HG03066 (cell line): ENCODE results near the gene GRN.
"Not testable (repeated sequence)": the region's sequence is repeated elsewhere in the genome, so short reads cannot be mapped to it uniquely, and the experiment has no call there.

Experiments
- ATAC-seq: cut with Tn5 transposase; IDR thresholded peaks from one replicate; pipeline ENCODE4 v1.9.1; 2021; ENCODE audit warnings: low read depth; ENCODE audit not compliant: unreplicated experiment

The GRN gene

GRCh38 chr17:44379887-44380286, 34.8 kb downstream of the GRN start:
- ATAC-seq = no peak

GRCh38 chr17:44380767-44381166, 35.7 kb downstream of the GRN start:
- no peak for ATAC-seq

- no peak for ATAC-seq
These were observed 36.8 kb downstream of the GRN start for GRCh38 chr17:44381810-44382305.

GRCh38 chr17:44382917-44383316, 37.8 kb downstream of the GRN start:
- ATAC-seq = no peak

- no peak for ATAC-seq
These were observed 38.3 kb downstream of the GRN start for GRCh38 chr17:44383363-44383762.

GRCh38 chr17:44383861-44384260, 38.8 kb downstream of the GRN start:
- ATAC-seq = no peak

GRCh38 chr17:44384281-44384822, 39.2 kb downstream of the GRN start:
- no peak for ATAC-seq

- no peak for ATAC-seq
These were observed 39.8 kb downstream of the GRN start for GRCh38 chr17:44384823-44385286.

- no peak for ATAC-seq
These were observed 40.4 kb downstream of the GRN start for GRCh38 chr17:44385287-44386181.

- no peak for ATAC-seq
These were observed 41.1 kb downstream of the GRN start for GRCh38 chr17:44386182-44386525.

- no peak for ATAC-seq
These were observed 42.7 kb downstream of the GRN start for GRCh38 chr17:44387804-44388203.

- ATAC-seq = no peak
These were observed 44.2 kb downstream of the GRN start, which contains the start of gene ITGA2B for GRCh38 chr17:44389281-44389680. TSS of gene ITGA2B (minus strand) at chr17:44389649. CDS start at chr17:44389473, 176 bp downstream.

- no peak for ATAC-seq
These were observed 44.7 kb downstream of the GRN start for GRCh38 chr17:44389723-44390202.

GRCh38 chr17:44390250-44390870, 45.3 kb downstream of the GRN start:
- ATAC-seq = no peak

GRCh38 chr17:44394112-44394511, 49.0 kb downstream of the GRN start:
- ATAC-seq = not testable (repeated sequence)

GRCh38 chr17:44394833-44395232, 49.7 kb downstream of the GRN start:
- no peak for ATAC-seq

GRCh38 chr17:44396946-44397345, 51.8 kb downstream of the GRN start:
- ATAC-seq = no peak

- ATAC-seq = no peak
These were observed 52.7 kb downstream of the GRN start for GRCh38 chr17:44397479-44398440.

- no peak for ATAC-seq
These were observed 53.9 kb downstream of the GRN start for GRCh38 chr17:44398692-44399691.
